ENCODE measurements around the gene ZNF629. TPM values are rescaled to one million over a fixed set of nuclear protein-coding genes. Genes with fewer than 3 reads are reported as not detected.

Gene ZNF629
- total RNA-seq, 1 donor from 2014 or later: 13.3 TPM

DNA sequence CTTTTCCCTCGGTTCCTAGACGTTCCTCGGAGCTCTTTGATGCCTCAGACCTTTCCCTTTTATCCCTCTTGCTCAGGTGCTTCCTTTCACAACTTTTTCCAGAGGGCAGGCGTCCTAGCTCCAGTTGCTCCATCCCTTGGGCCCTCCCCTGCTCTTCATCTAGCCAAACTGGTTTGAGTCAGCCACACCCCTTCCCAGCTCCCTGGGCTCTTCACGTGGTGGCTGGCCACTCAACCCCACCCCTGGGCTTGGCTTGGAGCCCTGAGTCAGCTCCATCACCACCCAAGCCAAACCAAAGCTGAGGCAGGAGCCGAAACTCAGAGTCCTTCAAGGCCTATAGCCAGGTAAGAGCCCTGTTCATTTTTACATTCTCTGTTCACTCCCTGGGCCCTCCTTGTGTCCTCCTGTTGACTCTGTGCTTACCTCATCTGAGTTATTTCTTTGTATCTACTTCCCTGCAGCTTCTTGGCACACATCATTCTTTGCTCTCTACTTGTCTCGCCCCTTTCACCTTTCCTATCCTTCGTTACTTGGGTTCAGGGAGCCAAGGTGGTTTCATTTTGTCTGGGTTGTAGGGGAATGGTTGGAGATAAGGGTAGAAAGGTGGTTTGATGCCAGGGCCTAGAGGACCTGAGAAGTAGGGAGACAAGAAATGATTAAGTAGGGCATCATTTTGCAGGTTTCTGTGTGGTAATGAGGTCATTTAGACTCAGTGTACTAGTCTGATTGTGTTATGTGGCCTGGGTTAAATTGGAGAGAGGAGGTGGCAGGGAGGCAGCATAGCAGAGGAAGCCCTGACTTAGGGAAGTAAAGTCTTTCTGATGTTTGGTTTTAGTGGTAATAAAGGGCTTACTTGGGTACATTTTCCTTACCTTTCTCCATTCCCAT is 46.4 kb downstream of the ZNF629 start:
- H3K36me3 ChIP-seq: peaks cover 78% of the 10 kb centered on the region
- peak overlapping the region; percentile 37 for H3K4me3 ChIP-seq
- peak; percentile 89 for ATAC-seq
- no peaks in the 10 kb centered on the region for H3K9me3 ChIP-seq
- no peak for TF ChIP-seq CTCF (IDR thresholded peaks at IDR 0.05)
- peak; percentile 93 for DNase-seq
- peak overlapping the region; percentile 80 for H3K27ac ChIP-seq
- intact Hi-C loops (cut with DNase I): no loop called here
- peaks cover 15% of the 10 kb centered on the region for H3K4me1 ChIP-seq
- no peaks in the 10 kb centered on the region for H3K27me3 ChIP-seq

DNA sequence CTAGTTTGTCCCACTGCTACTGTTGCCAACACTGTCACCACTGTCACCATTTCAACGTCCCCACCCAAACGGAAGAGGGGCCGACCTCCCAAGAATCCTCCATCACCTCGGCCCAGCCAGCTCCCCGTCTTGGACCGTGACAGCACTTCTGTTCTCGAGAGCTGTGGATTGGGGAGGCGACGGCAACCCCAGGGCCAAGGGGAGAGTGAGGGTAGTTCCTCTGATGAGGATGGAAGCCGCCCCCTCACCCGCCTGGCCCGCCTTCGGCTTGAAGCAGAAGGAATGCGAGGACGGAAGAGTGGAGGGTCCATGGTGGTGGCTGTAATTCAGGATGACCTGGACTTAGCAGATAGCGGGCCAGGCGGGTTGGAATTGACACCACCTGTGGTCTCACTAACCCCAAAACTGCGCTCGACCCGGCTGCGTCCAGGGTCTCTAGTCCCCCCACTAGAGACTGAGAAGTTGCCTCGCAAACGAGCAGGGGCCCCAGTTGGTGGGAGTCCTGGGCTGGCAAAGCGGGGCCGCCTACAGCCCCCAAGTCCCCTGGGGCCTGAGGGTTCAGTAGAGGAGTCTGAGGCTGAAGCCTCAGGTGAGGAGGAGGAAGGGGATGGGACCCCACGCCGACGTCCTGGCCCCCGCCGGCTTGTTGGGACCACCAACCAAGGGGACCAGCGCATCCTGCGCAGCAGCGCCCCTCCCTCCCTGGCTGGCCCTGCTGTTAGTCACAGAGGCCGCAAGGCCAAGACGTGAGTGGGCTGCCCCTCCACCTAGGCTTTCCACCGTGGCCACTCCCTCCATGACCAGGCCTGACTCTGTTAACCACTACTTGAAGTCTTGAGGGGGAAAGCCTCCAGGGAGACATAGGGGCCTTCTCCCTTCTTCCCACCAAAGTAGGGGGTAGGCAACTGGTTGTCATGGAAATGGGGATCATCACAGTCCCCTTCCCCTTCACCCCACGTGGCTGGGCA is 47.7 kb downstream of the ZNF629 start:
- H3K36me3 ChIP-seq: peaks cover 77% of the 10 kb centered on the region
- H3K4me3 ChIP-seq: no peak overlapping the region
- intact Hi-C loops (cut with DNase I): no loop called here
- TF ChIP-seq CTCF (IDR thresholded peaks at IDR 0.05): no peak
- H3K27ac ChIP-seq: peak overlapping the region; percentile 80
- H3K27me3 ChIP-seq: no peaks in the 10 kb centered on the region
- peaks cover 15% of the 10 kb centered on the region for H3K4me1 ChIP-seq
- no peaks in the 10 kb centered on the region for H3K9me3 ChIP-seq
- no peak for DNase-seq
- no peak for ATAC-seq

- TF ChIP-seq CTCF (IDR thresholded peaks at IDR 0.05): no peak
- Histone ChIP-seq H3K36me3 (peaks cover 78% of the 10 kb centered on the region), H3K9me3 (no peaks in the 10 kb centered on the region), H3K27ac (no peak overlapping the region), H3K4me1 (peaks cover 15% of the 10 kb centered on the region), H3K4me3 (no peak overlapping the region), H3K27me3 (no peaks in the 10 kb centered on the region)
- DNase-seq (no peak), ATAC-seq (no peak)
- intact Hi-C loops (cut with DNase I): no loop called here
Observed at GRCh38 chr16:30737794-30738648, 49.0 kb downstream of the ZNF629 start.

DNA sequence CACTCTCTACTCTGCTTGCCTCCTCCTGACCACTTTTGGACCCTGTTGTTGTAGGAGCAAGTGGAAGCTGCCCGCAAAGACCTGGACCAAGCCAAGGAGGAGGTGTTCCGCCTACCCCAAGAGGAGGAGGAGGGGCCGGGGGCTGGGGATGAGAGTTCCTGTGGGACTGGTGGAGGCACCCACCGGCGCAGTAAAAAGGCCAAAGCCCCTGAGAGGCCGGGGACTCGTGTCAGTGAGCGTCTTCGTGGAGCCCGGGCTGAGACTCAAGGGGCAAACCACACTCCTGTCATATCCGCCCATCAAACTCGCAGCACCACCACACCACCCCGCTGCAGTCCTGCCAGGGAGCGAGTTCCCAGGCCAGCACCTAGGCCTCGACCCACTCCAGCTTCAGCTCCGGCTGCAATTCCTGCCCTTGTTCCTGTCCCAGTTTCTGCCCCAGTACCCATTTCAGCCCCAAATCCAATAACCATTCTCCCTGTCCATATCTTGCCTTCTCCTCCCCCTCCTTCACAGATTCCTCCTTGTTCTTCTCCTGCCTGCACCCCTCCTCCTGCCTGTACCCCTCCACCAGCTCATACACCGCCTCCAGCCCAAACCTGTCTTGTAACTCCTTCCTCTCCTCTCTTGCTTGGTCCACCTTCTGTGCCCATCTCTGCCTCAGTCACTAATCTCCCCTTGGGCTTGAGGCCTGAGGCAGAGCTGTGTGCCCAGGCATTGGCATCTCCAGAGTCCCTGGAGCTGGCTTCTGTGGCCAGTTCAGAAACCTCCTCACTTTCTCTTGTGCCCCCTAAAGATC is 49.8 kb downstream of the ZNF629 start:
- no peaks in the 10 kb centered on the region for H3K27me3 ChIP-seq
- peaks cover 15% of the 10 kb centered on the region for H3K4me1 ChIP-seq
- H3K36me3 ChIP-seq: peaks cover 78% of the 10 kb centered on the region
- no peak for TF ChIP-seq CTCF (IDR thresholded peaks at IDR 0.05)
- H3K9me3 ChIP-seq: no peaks in the 10 kb centered on the region
- DNase-seq (no peak), ATAC-seq (no peak)
- no peak overlapping the region for H3K4me3 ChIP-seq
- H3K27ac ChIP-seq: no peak overlapping the region
- intact Hi-C loops (cut with DNase I): no loop called here
